GM18526 (cell line): ENCODE results near the gene NIPBL.

Experiments used
- POLR2A ChIP-seq: IDR thresholded peaks from 3 replicates; pipeline ENCODE4 v1.6.1; 2011; ENCODE audit not compliant: insufficient read length; ENCODE audit errors: extremely low read depth

Gene NIPBL

GRCh38 chr5:36876965-36877666 is 547 bp downstream of the NIPBL start:
- TF ChIP-seq POLR2A = no peak

DNA sequence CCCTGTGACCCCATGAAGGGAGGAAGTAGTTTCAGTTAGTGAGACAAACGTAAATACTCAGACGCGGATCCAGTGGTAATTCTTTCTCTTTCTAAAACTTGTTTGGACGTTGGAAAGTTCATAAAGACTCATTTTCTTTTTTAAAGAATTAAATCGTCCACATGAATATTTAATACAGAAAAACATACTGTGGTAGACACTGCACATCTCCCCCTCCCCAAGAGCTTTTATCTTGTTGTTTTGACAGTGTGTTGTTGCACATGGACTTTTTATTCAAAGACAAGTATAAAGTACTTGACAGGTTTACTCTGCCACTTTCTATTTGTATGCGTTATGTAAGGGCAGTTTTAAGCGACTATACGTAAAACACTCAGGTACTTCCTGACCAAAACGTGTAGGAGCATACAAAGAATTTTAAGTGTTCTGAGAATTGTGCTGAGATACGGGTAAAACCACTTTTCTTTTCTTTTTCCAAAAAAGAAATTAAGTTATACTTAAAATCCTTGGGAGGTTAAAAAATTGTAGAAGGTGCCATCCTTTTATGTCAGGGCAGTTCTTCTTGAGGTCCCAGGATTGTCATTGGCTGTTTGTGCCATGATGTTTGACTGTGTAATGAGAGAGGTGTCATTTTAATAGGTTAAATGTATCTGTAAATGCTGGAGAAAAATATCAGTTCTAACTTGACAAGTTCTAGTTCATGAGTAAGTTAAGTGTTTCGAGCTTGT is 1.3 kb downstream of the NIPBL start:
- no peak for TF ChIP-seq POLR2A

GRCh38 chr5:36878392-36879082 is 2.0 kb downstream of the NIPBL start:
- TF ChIP-seq POLR2A = no peak

- no peak for TF ChIP-seq POLR2A
Measured at GRCh38 chr5:36879274-36880033, 2.9 kb downstream of the NIPBL start.

DNA sequence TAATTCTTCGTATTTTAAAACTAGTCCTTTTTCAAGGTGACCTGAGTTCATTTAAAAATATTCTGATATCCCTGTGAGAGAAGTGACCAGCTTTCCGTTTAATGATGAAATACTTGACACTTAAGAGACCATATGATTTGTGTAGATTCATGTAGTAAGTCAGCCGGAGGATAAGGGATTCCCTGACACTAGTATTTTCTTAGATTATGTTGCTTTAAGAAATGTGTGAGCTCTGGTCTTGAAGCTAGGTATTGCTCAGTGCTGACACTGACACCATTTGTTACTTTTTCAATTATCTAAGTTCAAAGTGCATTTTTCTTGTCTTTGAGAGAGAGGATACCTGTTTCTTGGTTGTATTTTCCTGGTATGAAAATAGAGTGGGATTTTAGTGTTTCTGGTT is 4.2 kb downstream of the NIPBL start:
- TF ChIP-seq POLR2A = no peak

DNA sequence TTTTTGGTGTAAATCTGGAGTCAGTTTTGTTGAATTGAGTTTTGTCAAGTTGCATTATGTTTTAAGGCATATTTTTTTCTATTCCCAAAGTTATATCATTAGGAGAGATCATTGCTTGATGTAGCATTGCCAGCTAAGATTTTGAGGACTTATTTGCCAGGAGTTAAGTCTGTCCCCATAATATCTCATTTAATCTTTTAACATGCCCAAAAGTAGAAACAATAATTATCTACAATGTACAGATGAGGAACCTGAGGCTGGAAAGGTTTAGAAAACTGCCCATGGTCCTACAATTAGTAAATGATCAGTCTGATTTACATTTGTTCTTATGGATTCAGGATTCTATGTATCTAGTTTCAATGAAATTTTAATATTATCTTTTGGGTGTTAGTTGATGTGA is 4.7 kb downstream of the NIPBL start:
- TF ChIP-seq POLR2A = no peak

DNA sequence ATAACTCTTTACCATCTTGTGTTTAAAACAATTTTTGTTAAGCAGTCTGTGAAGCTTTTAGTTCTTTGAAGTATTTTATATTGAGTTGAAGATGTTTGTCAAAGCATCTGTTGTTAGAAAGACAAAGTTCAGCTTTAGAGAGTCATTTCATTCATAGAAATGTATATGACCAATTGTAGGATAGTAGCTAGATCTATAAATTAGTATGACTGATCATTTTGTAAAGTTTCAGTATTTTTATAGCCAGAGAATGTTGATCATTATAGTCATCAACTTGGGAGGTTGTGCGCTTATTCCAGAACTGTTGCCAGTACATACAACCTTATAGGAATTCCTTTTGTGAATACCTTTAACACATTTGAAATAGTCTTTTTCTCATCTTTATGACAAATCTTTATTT is 5.2 kb downstream of the NIPBL start:
- no peak for TF ChIP-seq POLR2A

DNA sequence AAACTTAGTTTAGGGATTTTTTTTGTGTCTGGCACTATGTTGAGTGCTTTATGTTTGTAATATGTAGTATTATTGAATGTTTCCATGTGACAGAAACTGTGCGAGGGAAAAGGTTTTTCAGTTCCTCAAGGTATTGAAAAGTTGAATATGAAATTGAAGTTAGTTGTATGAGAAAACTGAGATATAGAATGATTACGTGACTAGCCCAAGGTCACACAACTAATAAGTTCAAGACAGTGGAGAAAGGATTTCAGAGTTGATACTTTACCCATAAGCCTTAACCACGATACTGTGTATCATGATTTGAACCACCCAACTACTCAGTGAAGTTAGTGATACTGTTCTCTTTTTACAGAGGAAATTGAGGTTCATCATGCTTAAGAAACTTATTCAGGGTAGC is 5.7 kb downstream of the NIPBL start:
- no peak for TF ChIP-seq POLR2A

DNA sequence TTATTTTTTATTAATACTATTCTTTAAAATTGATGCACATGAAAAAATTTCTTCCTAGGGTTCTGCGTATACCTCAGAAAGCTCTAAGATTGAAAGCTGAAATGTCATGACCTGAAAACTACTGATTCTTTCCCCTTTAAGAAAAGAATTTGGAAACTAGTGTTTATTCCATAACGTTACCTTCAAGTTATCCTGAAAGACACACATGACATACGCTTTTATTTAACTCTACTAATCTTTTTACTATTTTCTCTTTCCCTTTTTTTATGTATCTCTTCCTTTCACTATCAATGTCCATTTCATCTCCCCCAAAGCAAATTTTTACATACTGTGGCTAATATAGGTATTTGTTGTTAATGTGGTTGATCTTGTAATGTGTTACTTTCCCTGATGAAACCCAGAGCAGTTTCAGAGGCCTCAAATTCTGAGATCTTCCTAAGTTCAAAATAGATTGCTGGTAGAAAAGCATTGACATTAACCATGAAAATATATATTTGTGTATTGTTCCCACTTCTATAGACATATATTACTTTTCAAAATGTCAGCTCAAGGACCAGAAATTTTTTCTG is 7.4 kb downstream of the NIPBL start:
- no peak for TF ChIP-seq POLR2A

DNA sequence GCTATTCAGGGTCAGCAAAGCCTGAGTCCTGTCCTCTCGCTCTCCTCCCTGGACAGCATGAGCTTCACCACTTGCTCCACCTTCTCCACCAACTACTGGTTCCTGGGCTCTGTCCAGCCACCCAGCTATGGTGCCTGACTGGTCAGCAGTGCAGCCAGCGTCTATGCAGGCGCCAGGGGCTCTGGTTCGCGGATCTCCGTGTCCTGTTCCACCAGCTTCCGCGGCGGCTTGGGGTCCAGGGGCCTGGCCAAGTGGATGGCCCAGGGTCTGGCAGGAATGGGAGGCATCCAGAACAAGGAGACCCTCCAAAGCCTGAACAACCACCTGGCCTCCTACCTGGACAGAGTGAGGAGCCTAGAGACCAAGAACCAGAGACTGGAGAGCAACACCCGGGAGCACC is 8.6 kb downstream of the NIPBL start:
- TF ChIP-seq POLR2A = no peak

DNA sequence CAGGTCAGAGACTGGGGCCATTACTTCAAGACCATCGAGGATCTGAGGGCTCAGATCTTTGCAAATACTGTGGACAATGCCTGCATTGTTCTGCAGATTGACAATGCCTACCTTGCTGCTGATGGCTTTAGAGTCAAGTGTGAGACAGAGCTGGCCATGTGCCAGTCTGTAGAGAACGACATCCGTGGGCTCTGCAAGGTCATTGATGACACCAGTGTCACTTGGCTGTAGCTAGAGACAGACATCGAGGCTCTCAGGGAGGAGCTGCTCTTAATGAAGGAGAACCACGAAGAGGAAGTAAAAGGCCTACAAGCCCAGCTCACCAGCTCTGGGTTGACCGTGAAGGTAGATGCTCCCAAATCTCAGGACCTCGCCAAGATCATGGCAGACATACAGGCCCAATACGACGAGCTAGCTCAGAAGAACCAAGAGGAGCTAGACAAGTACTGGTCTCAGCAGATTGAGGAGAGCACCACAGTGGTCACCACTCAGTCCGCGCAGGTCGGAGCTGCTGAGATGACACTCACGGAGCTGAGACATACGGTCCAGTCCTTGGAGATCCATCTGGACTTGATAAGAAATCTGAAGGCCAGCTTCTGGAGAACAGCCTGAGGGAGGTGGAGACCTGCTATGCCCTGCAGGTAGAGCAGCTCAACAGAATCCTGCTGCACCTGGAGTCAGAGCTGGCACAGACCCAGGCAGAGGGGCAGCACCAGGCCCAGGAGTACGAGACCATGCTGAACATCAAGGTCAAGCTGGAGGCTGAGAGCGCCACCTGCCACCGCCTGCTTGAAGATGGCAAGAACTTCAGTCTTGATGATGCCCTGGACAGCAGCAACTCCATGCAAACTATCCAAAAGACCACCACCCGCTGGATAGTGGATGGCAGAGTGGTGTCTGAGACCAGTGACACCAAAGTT is 9.3 kb downstream of the NIPBL start:
- no peak for TF ChIP-seq POLR2A

- no peak for TF ChIP-seq POLR2A
Measured at GRCh38 chr5:36886791-36887190, 10.2 kb downstream of the NIPBL start.

GRCh38 chr5:36887532-36887931 is 11.0 kb downstream of the NIPBL start:
- TF ChIP-seq POLR2A = no peak

GRCh38 chr5:36888303-36888702 is 11.7 kb downstream of the NIPBL start:
- TF ChIP-seq POLR2A = no peak
